Stimulated activated CD4-positive, alpha-beta T cell treated with anti-CD3 and anti-CD28 coated beads, Interleukin-15, amount 100 ng/mL, for 24 hours (primary cell): Measurements from ENCODE around the gene RAB3IL1.

ENCODE experiments used
- DNase-seq: peaks from one replicate; pipeline ENCODE4 v3.0.0-alpha.2; 2020

The RAB3IL1 gene

GRCh38 chr11:61918251-61918937, 1.0 kb upstream of the RAB3IL1 start:
- no peak for DNase-seq

- peak; percentile 8 for DNase-seq
Observed at GRCh38 chr11:61916737-61917333, 531 bp downstream of the RAB3IL1 start.

- no peak for DNase-seq
Observed at GRCh38 chr11:61914471-61915171, 2.7 kb downstream of the RAB3IL1 start.

GRCh38 chr11:61913699-61914395, 3.5 kb downstream of the RAB3IL1 start:
- no peak for DNase-seq

GRCh38 chr11:61912991-61913698, 4.2 kb downstream of the RAB3IL1 start:
- DNase-seq: no peak

- no peak for DNase-seq
Observed at GRCh38 chr11:61912530-61912898, 4.9 kb downstream of the RAB3IL1 start.

- DNase-seq: no peak
Observed at GRCh38 chr11:61911701-61912529, 5.5 kb downstream of the RAB3IL1 start.

- DNase-seq: no peak
Observed at GRCh38 chr11:61911128-61911700, 6.2 kb downstream of the RAB3IL1 start.

- DNase-seq: no peak
Observed at GRCh38 chr11:61910187-61911127, 6.9 kb downstream of the RAB3IL1 start.

GRCh38 chr11:61908730-61909316, 8.5 kb downstream of the RAB3IL1 start:
- no peak for DNase-seq

- no peak for DNase-seq
Observed at GRCh38 chr11:61907871-61908729, 9.3 kb downstream of the RAB3IL1 start.

- no peak for DNase-seq
Observed at GRCh38 chr11:61907282-61907681, 10.1 kb downstream of the RAB3IL1 start.

GRCh38 chr11:61906522-61906909, 10.8 kb downstream of the RAB3IL1 start:
- DNase-seq: no peak

- DNase-seq: no peak
Observed at GRCh38 chr11:61905801-61906521, 11.4 kb downstream of the RAB3IL1 start.

GRCh38 chr11:61905067-61905696, 12.2 kb downstream of the RAB3IL1 start:
- no peak for DNase-seq

GRCh38 chr11:61904539-61905048, 12.8 kb downstream of the RAB3IL1 start:
- DNase-seq: peak; percentile 20

GRCh38 chr11:61903845-61904244, 13.5 kb downstream of the RAB3IL1 start:
- no peak for DNase-seq

- DNase-seq: no peak
Observed at GRCh38 chr11:61902313-61902712, 15.1 kb downstream of the RAB3IL1 start.
